HG03442 (cell line): ENCODE results near the gene FBLN2.

Experiments used
- ATAC-seq: cut with Tn5 transposase; IDR thresholded peaks from one replicate; pipeline ENCODE4 v1.9.1; 2021; ENCODE audit warnings: mild to moderate bottlenecking, moderate library complexity; ENCODE audit not compliant: unreplicated experiment

FBLN2 gene

GRCh38 chr3:13529196-13530112 lies 19.5 kb upstream of the FBLN2 start:
- ATAC-seq, result no peak

GRCh38 chr3:13530241-13531009 lies 18.5 kb upstream of the FBLN2 start:
- no peak for ATAC-seq

DNA sequence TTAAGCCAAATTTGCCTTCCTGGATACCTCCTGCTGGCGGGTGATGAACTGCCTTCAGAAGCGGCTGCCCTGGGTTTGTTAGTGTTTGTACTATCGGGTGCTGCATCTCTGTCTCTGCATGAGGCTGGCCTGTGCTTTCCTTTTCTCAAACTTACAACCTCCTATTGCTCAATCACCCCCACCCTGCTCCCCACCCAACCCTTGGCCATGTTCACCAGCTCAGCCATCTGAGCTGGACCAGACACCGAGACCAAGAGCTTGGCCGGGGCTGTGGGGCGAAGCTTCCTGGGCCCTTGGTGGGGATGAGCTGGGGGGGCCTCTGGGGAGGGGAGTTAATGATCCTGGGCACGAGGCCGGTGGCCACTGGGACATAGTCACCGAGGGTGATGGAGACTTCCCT lies 16.8 kb upstream of the FBLN2 start:
- ATAC-seq, result no peak

DNA sequence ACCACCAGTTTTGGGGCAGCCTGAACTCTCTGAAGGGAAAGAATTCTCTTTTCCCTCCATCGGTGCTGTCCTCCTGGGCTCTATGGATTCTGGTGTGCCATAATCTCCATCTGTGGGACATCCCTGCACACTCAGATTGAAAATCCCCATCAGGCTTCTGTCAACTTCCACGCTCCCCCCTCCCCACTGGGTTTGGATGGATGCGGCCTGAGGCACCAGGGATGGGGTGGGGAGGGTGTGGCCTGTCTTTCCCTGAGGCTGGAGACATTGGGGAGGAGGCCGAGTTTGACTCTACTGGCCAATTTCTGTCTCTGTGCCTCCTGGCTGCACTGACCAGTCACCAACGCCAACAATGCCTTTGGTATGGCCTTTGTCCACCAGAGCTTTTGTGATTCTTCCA lies 16.3 kb upstream of the FBLN2 start:
- ATAC-seq, result no peak

DNA sequence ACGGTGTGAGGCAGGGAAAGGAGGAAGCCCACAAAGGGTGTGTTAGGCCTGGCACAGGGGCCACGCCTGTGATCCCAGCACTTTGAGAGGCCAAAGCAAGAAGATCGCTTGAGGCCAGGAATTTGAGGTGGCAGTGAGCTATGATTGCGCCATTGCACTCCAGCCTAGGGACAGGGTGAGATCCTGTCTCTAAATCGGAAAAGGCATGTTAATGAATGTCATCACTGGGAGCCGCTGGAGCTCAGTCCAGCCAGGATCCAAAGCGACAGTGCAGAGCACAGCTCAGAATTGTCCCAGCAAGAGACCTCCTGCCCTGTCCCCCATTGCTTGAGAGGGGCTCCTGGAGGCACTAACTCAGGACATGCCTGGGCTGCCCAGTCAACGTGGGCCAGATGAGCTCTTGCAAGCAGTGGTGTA lies 15.0 kb upstream of the FBLN2 start:
- no peak for ATAC-seq

DNA sequence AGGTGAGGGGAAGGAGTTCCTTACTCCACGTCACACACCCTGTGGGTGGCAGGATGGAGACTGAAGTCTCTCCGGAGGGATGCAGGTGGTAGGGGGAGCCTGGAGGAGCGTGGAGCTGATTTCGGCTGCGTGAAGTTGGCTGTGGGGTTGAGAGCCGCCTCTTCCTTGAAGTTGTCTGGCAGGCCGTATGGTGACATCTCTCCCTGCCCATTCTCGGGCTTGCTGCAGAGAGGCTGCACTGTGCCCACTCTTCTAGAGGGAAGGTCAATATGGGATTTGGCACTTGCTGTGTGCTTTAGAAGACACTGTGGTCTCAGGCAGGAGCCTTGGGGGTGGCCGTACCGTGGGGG lies 13.4 kb upstream of the FBLN2 start:
- no peak for ATAC-seq

DNA sequence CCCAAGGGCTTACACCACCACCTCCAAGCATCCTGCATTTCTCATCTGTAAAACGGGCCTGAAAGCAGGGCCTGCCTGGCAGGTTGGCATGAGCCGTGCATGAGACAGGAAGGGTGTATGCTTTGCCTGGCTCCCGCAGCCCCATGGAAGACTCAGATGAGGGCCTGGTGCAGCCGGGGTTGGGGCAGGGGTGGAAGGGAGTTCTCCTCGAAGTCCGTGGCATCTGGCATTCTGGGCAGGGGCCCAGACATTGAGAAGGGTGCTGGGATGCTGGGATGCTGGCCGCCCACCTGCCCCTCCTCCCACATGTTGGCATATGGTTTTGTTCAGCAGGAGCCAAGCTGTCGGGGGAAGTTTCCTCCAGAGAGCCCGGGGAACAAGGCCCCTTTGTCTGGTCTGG lies 13.0 kb upstream of the FBLN2 start:
- no peak for ATAC-seq

DNA sequence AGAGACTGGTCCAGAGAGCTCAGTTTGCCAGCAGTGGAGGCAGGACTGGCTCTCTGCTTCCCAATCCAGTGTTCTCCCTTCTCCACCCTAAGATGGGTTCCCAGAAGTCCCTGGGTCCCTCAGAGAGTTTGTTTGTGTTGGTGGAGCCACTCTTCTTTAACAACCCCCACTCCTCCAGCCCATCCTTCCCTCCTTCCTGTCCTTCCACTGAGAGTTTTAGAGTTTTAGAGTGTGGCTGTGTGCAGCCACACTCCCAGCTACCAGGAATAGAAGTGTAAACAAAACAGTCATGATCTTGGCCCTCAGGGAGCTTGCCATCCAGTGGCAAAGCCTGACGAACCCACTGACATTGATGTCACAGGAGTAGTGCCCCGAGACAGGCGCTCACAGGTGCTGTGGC lies 12.5 kb upstream of the FBLN2 start:
- ATAC-seq, result no peak

GRCh38 chr3:13536832-13537231 lies 12.1 kb upstream of the FBLN2 start:
- no peak for ATAC-seq

DNA sequence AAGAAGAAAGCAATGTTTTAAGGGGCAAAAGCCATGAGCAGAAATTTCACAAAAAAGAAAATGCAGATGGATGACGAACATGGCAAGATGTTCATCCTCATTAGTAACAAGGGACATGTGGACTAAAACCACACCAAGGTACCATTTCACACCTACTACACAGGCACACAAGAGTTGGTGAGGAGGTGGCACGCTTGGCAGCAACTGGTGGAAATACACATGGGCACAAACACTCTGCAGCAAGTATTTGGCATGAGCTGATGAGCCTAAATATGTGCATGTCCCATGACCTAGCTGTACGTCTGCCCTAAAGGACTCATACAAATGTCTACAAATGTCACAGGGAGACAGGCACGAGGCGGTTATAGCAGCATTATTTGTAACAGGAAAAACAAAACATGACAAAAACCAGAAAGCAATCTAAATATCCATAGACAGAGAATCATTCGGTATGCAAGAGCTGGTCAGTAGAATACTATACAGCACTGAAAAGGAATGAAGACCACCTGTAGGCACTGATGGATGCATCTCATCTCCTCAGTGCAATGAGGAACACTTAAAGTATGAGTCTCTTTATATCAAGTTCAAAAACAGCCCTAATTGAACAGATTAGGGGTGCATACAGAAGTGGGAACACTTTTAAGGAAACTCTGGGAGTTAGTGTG lies 11.5 kb upstream of the FBLN2 start:
- no peak for ATAC-seq

GRCh38 chr3:13537909-13538296 lies 11.0 kb upstream of the FBLN2 start:
- no peak for ATAC-seq

DNA sequence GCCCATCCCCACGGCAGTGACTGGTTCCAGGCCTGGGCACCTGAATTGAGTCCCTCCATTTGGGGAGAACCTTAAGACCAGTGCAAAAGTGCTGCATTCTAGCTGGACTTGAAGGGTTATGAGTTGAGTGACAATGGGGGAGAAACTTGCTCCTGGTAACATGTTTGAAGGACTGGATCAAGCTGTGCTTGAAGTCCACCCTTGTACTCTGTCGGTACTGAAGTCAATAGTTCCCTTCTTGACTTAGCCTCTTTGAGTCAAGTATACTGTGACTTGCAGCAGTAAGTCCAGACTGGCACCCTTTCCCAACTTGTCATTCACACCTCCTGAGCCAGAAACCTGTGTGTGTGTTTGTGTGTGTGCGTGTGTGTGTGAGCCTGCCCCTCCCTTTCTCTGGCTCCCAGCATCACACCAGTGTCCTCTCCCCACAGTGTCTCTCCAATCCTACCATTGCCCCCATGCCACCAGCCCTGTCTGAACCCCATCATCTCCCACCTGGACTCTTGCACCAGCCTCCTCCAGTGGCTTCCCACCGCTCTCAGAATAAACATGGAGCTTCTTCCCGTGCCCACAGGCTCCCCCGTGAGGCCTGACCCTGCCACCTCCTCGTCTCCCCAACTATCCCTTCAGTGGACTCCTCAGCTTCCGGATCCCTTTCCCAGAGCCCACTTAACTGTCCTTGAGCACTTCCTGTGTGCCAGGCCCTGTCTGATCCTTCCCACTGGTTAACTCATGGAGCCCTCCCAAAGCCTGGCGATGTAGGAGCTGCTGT lies 10.2 kb upstream of the FBLN2 start:
- ATAC-seq, result no peak

DNA sequence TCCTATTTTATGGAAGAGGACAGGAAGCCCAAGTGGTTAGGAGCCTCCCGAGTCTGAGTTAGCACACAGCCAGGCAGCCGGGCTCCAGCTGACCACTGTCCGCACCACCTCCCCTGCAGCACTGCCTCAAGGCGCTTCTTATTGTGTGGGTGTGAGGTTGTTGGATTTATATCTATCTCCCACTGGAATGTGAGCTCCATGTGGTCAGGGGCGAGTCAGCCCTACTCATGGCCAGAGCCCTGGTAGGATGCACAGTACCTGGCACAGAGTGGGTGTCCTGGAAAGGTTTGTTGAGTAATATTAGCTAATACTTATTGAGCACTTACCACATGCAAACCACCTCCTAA lies 9.7 kb upstream of the FBLN2 start:
- ATAC-seq, result no peak

DNA sequence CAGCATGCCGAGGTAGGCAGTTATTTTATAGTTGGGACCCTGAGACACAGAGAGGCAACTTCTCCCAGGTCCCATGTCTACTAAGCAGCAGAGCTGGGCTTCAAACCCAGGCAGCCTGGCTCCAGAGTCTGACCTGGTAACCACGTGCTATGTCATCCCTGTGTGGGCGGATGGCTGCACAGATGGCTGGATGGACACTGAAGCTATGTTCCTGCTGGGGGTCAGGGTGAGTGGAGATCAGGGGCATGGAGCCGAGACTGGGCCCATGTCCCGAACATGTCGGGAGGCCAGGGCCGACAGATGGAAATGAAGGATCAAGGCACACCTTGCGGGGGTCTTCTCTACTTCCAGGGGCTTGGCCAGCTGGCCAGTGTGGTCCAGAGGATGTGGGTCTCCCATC lies 9.3 kb upstream of the FBLN2 start:
- ATAC-seq, result no peak

DNA sequence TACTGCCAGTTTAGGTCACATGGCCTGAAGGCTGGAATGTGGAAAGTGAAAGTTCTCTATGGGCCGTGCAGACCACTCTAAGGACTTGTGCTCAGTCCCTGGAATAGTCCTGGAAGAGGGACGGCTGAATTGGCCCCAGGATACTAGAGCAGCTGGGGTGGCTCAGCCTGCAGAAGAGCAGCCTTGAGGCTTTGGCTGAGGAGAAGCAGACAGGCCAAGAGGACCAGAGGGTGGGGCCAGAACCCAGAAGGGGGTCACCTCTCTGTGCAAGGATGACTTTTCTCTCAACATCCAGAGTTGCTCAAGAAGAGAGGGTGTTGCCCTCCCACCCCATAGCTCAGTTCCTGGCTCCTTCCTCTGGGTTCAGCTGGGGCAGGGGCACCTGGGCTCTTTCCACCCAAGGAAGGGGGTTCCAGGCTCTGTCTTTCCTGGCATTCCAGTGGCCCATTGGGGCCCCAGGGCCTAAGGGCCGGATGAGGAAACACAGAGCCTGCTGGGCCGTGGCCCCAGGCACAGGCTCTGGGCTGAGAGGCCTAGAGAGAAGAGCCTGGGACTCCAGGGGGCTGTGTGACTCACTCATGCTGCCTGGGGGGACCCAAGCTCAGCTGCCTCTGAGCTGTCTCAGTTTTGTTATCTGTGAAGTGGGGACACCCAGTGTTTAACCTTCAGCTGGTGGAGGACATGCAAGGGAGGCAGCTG lies 8.5 kb upstream of the FBLN2 start:
- no peak for ATAC-seq

- ATAC-seq, result no peak
These were observed 7.2 kb upstream of the FBLN2 start for GRCh38 chr3:13541691-13542090.

DNA sequence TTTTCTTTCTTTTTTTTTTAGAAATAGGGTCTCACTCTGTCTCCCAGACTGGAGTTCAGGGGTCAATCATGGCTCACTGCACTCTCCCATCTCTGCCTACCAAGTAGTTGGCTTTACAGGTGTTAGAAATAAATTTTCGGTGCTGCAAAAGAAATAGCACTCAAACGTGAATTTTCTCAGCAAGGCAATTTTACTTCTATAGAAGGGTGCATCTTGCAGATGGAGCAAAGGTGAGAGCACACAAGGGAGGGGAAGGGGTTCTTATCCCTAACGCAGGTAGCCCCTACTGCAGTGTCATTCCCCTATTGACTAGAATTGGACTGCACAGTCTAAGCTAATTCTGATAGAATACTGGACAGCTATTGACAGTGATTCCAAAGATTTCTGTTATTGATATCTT lies 6.8 kb upstream of the FBLN2 start:
- ATAC-seq, result no peak

DNA sequence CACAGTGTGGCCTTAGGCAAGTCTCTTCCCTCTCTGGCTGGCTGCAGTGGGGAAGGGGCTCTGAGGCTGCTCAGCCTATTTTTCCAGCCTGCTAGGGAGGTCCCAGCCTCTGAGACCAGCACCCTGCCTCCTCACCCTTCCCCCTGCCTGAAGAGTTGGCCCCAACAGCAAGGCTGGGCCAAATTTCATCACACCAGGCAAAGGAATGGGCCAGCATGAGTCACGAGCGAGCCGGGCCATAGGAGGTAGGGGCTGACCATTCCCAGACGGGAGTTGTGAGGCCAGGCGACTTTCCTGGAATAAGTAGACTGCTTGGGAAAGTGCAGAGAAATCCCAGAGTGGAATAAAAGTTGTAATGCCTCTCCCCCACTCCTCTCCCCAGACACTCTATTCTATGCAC lies 5.7 kb upstream of the FBLN2 start:
- ATAC-seq, result no peak

- ATAC-seq, result no peak
These were observed 4.6 kb upstream of the FBLN2 start for GRCh38 chr3:13544293-13544831.

- ATAC-seq, result no peak
These were observed 3.8 kb upstream of the FBLN2 start for GRCh38 chr3:13544951-13545651.
